Left renal cortex interstitium (tissue), 4 donors: ENCODE results near the gene SOD1. TPM values are rescaled to one million over a fixed set of nuclear protein-coding genes. Genes with fewer than 3 reads are reported as not detected.
"Not testable (repeated sequence)": the region's sequence is repeated elsewhere in the genome, so short reads cannot be mapped to it uniquely, and the experiment has no call there.

Experiments used
- DNase-seq, 4 donors: peaks; one replicate each; pipeline ENCODE4 v3.0.0-alpha.2; 2013; ENCODE audit warnings: low read depth in 4 of 4, low spot score in 2 of 4, missing footprints in 1 of 4
- polyA plus RNA-seq, 4 donors: library from polyadenylated mRNA; unstranded; fragments of 120-200 nt; gene quantifications; one replicate each; pipeline ENCODE4 v1.2.1, GENCODE V29; 2013; ENCODE audit not compliant: insufficient read length in 4 of 4

Gene SOD1
- polyA plus RNA-seq = 100 to 1,000 TPM; 241 to 316 (median 266) TPM

DNA sequence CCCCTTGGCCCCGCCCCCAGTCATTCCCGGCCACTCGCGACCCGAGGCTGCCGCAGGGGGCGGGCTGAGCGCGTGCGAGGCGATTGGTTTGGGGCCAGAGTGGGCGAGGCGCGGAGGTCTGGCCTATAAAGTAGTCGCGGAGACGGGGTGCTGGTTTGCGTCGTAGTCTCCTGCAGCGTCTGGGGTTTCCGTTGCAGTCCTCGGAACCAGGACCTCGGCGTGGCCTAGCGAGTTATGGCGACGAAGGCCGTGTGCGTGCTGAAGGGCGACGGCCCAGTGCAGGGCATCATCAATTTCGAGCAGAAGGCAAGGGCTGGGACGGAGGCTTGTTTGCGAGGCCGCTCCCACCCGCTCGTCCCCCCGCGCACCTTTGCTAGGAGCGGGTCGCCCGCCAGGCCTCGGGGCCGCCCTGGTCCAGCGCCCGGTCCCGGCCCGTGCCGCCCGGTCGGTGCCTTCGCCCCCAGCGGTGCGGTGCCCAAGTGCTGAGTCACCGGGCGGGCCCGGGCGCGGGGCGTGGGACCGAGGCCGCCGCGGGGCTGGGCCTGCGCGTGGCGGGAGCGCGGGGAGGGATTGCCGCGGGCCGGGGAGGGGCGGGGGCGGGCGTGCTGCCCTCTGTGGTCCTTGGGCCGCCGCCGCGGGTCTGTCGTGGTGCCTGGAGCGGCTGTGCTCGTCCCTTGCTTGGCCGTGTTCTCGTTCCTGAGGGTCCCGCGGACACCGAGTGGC, at the start of gene SOD1:
Gene SOD1 (plus strand): TSS at position 158 of the 723 bp plus-strand sequence. CDS start 77 bp downstream, at position 235.
- peak; percentile 77 to 88 (median 82) for DNase-seq

DNA sequence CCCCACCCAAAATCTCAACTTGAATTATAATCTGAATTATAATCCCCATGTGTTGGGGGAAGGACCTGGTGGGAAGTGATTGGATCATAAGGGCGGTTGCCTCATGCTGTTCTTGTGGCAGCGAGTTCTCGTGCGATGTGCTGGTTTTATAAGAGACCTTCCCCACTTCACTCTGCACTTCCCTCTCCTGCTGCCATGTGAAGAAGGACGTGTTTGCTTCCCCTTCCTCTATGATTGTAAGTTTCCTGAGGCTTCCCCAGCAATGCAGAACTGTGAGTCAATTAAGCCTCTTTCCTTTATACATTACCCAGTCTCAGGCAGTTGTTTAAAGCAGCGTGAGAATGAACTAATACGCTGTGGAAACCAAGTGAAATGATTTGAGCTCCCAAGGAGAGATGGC, 48.0 kb upstream of the SOD1 start:
- no peak for DNase-seq

DNA sequence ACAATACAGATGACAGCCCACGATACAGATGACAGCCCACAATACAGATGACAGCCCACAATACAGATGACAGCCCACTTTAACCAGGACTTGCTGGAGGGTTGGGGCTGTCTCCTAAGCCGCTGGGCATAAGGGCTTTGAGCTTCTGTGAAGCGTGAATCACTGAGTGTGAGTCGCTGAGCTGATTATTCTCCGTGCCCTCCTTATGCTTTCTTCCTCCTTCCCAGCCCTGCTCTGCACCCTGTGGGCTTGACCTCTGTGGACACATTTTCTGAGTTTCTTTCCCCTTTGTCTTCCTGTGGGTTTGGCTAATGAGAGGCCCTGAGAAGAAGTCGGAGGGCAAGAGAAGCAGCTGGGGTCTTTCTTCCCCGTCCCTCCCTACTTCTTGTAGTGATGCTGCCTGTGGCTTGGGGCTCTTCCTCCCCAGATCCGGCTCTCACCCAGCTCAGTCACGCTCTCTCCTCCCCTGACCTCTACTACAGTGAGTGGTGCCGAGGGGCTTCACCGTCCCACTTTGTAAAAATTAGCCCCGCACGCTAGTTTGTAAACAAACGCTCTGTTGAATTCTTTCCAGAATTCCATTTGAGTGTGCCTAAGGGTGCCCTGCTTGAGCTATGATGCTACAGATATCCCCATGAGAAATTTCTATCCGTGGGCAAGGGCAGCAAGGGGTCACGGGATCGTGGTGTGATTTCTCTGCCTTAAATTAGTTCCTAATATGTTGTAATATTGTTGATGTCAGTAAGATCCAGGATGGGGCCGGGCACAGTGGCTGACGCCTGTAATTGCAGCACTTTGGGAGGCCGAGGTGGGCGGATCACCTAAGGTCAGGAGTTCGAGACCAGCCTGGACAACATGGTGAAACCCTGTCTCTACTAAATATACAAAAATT, 46.4 kb upstream of the SOD1 start:
- no peak for DNase-seq

DNA sequence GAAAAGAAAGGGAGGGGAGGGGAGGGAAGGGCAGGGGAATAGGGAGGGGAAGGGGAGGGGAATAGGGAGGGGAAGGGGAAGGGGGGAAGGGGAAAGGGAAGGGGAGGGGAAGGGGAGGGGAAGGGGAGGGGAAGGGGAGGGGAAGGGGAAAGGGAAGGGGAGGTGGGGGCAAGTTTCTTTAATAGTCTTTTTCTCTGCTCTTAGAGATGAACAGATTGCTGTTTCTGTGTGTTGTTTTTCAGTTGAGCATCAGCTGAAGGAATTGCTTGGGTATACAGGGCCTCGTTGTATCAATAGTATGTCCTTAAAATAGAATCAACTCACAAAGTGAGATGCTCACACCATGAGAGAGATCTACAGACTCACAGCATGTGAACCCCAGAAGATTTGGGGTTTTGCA, 44.8 kb upstream of the SOD1 start:
- DNase-seq = no peak

DNA sequence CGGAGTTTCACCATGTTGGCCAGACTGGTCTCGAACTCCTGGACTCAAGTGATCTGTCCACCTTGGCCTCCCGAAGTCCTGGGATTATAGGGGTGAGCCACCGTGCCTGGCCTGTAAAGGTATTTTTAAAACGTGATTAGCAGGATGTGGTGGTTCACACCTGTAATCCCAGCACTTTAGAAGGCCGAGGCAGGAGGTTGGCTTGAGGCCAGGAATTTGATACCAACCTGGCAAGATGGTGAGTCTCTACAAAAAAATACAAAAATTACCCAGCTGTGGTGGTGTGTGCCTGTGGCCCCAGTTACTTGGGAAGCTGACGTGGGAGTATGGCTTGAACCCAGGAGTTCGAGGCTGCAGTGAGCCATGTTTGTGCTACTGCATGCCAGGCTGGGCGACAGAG, 43.3 kb upstream of the SOD1 start:
- no peak for DNase-seq

DNA sequence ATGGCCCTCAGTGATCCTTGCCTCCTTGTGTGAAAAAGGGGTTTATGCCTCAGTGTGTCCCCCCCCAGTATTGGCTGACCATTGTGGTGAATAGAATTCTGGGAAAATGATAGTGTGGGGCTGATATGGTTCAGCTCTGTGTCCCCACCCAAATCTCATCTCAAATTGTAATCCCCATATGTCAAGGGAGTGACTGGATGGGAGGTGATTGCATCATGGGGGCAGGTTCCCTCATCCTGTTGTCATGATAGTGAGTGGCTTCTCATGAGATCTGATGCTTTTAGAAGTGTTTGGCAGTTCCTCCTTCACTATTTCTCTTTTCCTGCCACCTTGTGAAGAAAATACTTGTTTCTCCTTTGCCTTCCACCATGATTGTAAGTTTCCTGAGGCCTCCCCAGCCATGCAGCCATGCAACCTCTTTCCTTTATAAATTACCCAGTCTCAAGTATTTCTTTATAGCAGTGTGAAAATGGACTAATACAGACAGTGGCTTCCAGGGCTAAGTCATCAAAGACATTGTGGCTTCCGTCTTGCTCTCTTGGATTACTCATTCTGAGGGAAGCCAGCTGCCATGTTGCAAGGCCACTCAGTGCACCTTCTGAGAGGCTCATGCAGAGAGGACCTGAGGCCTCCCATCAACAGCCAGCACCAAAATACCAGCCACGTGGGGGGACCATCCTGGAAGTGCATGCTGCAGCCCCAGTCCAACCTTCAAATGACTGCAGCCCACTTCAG, 40.6 kb upstream of the SOD1 start:
- DNase-seq = no peak

DNA sequence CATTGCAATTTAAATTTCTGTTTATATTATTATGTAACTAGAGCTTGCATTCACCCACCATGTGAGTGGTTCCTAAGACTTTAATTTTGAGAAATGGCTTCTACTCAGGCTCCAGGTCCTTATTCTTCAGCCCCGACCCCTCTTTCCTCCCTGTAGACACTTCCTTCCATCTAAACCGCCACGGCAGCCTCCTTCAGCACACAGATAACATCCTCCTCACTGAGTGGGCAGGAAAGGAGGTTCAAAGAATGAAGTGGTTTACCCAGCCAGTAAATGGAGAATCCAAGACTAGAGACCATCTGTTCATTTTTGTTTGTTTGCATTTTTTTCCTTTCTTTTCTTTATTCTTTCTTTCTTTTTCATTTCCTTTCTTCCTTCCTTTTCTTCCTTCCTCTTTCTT, 37.1 kb upstream of the SOD1 start:
- no peak for DNase-seq

DNA sequence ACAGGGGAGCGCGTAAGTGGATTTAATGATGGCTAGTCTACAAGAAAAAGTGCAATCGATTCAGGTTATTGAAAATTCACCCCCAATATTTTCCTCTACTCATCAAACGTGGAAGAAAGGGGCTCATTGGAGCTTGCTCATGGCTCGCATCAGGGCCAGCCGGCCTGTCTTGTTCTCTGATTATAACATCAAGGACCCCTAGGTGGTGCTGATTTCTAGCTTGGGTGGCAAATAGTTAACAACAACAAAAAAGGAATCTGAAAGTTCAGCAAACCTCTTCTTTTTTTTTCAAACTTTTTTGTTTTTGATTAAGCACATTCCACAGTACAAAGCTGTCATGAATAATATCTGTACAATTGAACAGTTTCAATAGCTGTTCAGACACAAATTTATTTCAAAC, 35.8 kb upstream of the SOD1 start:
- no peak for DNase-seq

DNA sequence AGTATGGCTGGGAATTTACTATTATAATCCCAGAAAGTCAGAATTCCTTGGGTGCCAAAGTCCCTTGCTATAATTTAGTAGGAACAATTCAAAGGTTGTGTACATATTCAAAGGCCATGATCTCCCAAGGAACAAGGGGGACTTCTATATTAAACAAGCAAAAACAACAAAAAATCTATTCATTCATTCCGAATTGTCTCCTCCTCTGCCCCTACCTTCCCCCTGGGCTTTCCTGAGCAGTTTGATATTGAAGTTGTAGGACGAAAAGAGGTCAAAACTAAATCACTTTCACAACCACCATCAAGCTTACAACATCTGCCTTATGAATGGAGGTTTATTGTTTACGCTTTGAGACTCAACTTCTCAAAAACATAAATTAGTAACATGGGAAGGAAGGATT, 35.3 kb upstream of the SOD1 start:
- no peak for DNase-seq

DNA sequence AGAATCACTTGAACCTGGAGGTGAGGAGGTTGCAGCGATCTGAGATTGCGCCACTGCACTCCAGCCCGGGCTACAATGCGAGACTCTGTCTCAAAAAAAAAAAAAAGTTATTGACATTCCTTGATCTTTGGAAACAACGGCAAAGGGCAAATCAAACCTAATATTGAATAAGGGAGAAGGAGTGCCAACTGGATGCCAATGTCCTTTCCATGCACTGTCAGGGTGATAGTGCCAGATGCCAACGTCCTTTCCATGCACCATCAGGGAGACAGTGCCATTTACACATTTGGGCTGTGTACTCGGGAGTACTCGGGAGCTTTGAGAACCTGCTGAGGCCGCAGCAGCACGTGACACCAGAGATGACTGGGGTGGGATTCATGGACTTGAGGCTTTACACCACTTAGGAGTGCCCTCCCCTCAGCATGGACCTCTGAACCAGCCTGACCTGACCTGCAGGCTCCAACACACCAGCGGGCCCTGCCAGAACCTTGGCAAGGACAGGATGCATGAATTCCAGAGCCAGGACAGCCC, 34.5 kb upstream of the SOD1 start:
- DNase-seq = no peak

DNA sequence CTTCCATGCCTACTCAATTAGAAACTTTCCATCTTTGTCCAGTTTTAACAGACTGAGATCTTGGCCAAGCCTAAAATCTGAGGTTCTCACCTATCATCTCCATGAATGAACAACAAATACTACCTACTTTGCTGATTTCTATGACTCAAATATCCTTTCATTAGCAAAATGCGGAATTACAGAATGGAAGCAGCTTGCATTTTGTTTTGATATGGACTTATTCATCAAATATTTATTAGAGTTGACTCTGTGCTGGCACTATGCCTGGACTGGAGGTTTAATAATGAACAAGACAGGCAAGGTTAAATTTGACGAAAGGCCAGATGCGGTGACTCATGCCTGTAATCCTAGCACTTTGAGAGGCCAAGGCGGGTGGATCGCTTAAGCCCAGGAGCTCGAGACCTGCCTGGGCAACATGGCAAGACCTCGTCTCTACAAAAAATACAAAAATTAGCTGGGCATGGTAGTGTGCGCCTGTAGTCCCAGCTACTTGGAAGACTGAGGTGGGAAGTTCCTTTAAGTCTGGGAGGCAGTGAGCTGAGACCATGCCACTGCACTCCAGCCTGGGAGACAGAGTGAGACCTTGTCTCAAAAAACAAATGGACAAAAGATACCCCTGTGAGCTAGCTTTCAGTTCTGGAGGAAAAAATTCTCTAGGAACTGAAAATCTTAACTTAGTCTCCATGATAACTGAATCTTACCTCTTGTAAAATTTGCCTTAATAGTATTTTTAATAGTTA, 29.4 kb upstream of the SOD1 start:
- no peak for DNase-seq

DNA sequence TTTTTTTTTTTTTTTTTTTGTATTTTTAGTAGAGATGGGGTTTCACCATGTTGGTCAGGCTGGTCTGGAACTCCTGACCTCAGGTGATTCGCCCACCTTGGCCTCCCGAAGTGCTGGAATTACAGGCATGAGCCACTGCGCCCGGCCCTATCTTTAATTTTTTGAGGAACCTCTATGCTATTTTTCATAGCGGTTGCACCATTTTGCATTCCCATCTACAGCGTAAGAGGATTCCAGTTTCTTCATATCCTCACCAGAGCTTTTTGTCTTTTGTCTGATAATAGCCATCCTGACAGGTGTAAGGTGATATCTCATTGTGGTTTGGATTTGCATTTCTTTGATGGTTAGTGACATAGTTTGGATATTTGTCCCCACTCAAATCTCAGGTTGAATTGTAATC, 27.6 kb upstream of the SOD1 start:
- DNase-seq = not testable (repeated sequence)

DNA sequence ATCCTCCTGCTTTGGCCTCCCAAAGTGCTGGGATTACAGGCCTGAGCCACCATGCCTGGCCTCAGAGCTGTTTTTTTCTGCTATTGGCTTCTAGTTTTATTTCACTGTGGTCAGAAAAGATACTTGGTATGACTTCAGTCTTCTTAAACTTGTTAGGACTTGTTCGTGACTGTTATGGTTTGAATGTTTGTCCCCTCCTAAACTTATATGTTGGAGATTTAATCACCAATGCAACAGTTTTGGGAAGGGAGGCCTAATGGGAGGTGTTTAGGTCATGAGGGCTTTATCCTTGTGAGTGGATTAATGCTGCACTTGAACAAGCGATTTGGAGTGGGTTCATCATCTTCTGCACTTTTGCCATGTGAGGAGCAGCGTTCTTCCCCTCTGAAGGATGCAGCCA, 24.5 kb upstream of the SOD1 start:
- no peak for DNase-seq

DNA sequence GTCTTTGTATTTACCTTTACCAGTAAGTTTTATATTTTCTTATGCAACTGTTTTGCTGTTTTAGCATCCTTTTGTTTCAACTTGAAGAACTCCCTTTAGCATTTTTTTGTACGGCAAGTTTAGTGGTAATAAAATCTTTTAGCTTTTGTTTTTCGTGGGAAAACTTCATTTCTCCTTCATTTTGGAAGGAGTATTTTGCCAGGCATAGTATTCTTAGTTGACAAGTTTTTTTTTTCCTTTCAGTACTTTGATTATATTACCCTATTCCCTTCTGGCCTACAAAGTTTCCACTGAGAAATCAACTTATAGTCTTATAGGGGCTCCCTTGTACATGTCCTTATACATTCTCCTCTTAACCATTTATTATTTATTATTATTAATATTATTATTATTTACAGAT, 22.6 kb upstream of the SOD1 start:
- DNase-seq = no peak

DNA sequence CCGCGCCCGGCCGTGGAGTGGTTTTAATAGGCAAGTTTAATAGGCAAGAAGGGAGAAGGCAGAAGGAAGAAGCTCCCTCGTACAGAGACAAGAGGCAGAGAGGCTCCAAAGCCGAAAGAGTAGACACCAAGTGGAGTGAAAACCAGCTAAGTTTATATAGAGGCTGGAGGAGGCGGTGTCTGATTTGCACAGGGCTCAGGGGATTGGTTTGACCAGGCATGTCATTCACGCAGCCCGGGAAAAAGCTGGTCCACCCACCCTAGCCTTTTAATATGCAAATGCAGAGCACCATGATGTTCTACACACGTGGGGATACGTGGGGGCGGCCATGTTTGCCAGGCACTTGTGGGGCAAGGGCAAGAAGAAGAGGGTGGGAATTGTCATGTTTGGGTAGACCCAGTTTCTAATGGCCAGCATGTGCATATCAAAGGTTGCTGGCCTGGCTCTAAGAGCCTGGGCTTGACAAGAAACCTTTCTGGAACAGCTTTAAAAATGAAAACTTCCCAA, 18.0 kb upstream of the SOD1 start:
- no peak for DNase-seq

DNA sequence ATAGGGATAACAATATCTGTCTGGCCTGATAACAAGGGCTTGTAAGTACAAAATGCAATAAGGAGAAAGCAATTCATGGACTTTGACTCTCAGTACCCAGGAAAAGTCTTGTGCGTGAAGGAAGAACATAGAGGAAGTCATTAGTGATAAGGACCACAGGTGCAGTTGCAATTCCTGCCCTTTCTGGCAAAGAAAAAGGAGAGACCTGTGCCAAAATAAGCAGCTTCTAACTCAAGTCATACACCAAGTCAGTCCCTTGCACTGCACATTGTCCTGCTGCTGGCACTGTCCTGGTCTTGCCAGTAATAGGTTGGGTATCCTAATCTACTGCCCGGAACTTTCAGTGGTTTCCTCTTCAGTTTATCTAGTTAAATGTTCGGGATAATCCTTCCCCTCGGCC, 14.8 kb upstream of the SOD1 start:
- no peak for DNase-seq

DNA sequence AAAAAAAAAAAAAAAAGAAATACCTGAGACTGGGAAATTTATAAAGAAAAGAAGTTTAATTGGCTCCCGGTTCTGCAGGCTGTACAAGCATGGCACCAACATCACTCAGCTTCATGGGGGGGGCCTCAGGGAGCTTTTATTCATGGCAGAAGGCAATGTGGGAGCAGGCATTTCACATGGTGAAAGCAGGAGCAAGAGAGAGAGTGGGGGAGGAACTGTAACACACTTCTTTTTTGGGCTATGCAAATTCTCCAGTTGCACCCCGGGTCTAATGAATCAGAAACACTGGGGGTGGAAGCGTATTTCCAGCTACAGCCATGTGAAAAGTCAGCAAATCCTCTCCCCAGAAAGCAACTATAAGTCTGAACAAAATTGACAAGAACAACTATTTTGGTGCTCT, 11.8 kb upstream of the SOD1 start:
- no peak for DNase-seq

DNA sequence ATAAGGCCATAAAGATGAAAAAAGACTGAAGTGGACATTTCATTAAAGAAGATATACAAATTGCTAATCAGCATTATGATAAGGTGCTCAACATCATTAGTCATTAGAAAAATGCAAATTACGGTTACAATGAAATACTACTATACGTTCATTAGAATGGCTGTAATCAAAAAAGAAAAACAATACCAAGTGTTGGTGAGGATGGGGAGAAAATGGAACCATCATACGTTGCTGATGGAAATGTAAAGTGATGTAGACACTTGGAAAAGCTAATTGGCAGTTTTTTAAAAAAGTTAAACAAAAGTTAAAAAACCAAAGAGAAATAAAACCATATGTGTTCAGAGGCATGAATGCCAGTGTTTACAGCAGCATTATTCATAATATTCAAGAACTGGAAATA, 8.6 kb upstream of the SOD1 start:
- DNase-seq = no peak

DNA sequence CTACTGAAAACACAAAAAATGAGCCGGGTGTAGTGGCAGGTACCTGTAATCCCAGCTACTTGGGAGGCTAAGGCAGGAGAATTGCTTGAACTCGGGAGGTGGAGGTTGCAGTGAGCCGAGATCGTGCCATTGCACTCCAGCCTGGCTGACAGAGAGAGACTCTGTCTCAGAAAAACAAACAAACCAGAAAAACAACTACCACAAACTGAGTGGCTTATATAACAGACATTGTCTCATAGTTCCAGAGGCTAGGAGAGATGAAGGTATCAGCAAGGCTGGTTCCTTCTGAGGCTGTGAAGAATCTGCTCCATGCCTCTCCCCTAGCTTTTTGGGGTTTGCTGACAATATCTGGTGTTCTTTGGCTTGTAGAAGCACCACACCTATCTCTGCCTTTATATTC, 8.0 kb upstream of the SOD1 start:
- DNase-seq = not testable (repeated sequence)

DNA sequence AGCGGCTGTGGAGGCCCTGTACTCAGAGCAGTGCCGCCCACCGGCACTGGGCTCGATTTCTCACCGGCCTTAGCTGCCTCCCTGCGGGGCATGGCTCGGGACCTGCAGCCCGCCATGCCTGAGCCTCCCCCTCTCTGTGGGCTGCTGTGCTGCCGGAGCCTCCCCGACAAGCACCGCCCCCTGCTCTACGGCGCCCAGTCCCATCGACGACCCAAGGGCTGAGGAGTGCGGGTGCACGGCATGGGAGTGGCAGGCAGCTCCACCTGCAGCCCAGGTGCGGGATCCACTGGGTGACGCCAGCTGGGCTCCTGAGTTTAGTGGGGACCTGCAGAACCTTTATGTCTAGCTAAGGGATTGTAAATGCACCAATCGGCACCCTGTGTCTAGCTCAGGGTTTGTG, 5.2 kb upstream of the SOD1 start:
- no peak for DNase-seq
